Adrenal gland (tissue), 12 donors: Measurements from ENCODE around the gene MAML3. TPM values are rescaled to one million over a fixed set of nuclear protein-coding genes. Genes with fewer than 3 reads are reported as not detected.

Experiments used
- DNase-seq, 7 donors: peaks; one replicate each; pipeline ENCODE4 v3.0.0-alpha.2; 2019 to 2020
- H3K27ac ChIP-seq, 5 donors: fragments of 200-600 bp; sonication (generic) in 4 of 5; 1 replicate in 3 of 5; 2 replicates in 2 of 5; pipeline versions ENCODE4 v1.5.1 to v1.8.0; 2016 to 2020; ENCODE audit warnings: mild to moderate bottlenecking in 1 of 5
- H3K27me3 ChIP-seq: fragments of 200-600 bp; 2 replicates; pipeline ENCODE4 v1.8.0; 2021
- H3K36me3 ChIP-seq, 2 donors: fragments of 200-600 bp; replicated peaks in 1 of 2; 1 replicate in 1 of 2; 2 replicates in 1 of 2; pipeline versions ENCODE4 v1.5.1 to v1.8.0; 2018 to 2022
- H3K4me1 ChIP-seq, 2 donors: fragments of 200-600 bp; replicated peaks in 1 of 2; 1 replicate in 1 of 2; 2 replicates in 1 of 2; pipeline versions ENCODE4 v1.5.1 to v1.8.0; 2018 to 2021
- H3K4me3 ChIP-seq, 4 donors: fragments of 200-600 bp; sonication (generic) in 3 of 4; one replicate each; pipeline ENCODE4 v1.5.1; 2016 to 2018
- H3K9me3 ChIP-seq, 3 donors: fragments of 200-600 bp; sonication (generic) in 1 of 3; replicated peaks in 1 of 3; 1 replicate in 2 of 3; 2 replicates in 1 of 3; pipeline versions ENCODE4 v1.5.1 to v1.8.0; 2016 to 2021
- CTCF ChIP-seq, 6 experiments: fragments of 450-650 bp in 4 of 6; fragments of 200-600 bp in 2 of 6; sonication (generic) in 1 of 6; IDR thresholded peaks; 1 replicate in 5 of 6; 2 replicates in 1 of 6; pipeline versions ENCODE4 v1.5.1 to v1.8.0; 2016 to 2021; ENCODE audit warnings: antibody characterized with exemption in 6 of 6, mild to moderate bottlenecking in 2 of 6, moderate library complexity in 1 of 6
- POLR2A ChIP-seq, 2 donors: fragments of 450-650 bp; IDR thresholded peaks; one replicate each; pipeline ENCODE4 v1.6.1; 2017; ENCODE audit warnings: antibody characterized with exemption in 2 of 2, mild to moderate bottlenecking in 2 of 2, moderate library complexity in 1 of 2
- WGBS, 4 donors: extraction: QIAGEN DNeasy Blood & Tissue Kit in 2 of 4; methylation state at CpG; one replicate each; pipeline versions ENCODE4 v1.1.5 to v1.1.7; 2013 to 2017; 5-methylcytosine and 5-hydroxymethylcytosine counted together
- intact Hi-C, 2 donors: fragments of 100-400 bp; cut with DNase I; formaldehyde crosslinking; loops; one replicate each; pipeline versions ENCODE4 v1.14.1 to v1.15.0; 2022 to 2023
- polyA plus RNA-seq, 3 donors: library from polyadenylated mRNA; stranded (reverse); fragments of 200-250 nt in 2 of 3; fragments of 350-450 nt in 1 of 3; fragmentation: Illumina TruSeq in 1 of 3; extraction: RNeasy Lipid Tissue Mini Kit (QIAGEN cat#74804) in 1 of 3; gene quantifications; one replicate each; pipeline ENCODE4 v1.2.3, GENCODE V29; 2013 to 2014
- total RNA-seq, 9 donors: library from RNA; depleted of rRNA in 4 of 9; stranded (reverse); fragments of >200 nt in 4 of 9; fragments of 120-200 nt in 1 of 9; fragmentation: NEBNext Ultra II Directional in 1 of 9; extraction: Animal tissue kit (Norgen Biotek cat#: 25700) in 1 of 9; gene quantifications; one replicate each; pipeline versions ENCODE4 v1.1.0 to v1.2.4, GENCODE V29; 2013 to 2023
- donor health status: healthy with polysubstance abuse.
- donor health status: Bipolar disorder and iron deficiency.
- donor health status: DM: yes; HTN: yes; CAD: no.
- donor health status: DM: no; HTN: no; CAD: no.
- donor health status: DM: no; HTN: no; CAD: no.
- donor health status: DM: yes; HTN: yes; CAD: no.

Gene MAML3
- total and polyA plus RNA-seq, 12 donors = 2.0 to 15.9 (median 8.4) TPM

- no peaks in the 10 kb centered on the region for H3K9me3 ChIP-seq
- no peak for DNase-seq
- peak overlapping the region in 1 of 5 donors; percentile 16 for H3K27ac ChIP-seq
- TF ChIP-seq CTCF (IDR thresholded peaks at IDR 0.05) (no peak), POLR2A (IDR thresholded peaks at IDR 0.05) (no peak)
- no peaks in the 10 kb centered on the region for H3K36me3 ChIP-seq
- no peaks in the 10 kb centered on the region for H3K27me3 ChIP-seq
- no peak overlapping the region for H3K4me3 ChIP-seq
- intact Hi-C loops = no loop called here
- H3K4me1 ChIP-seq = peaks cover 7 to 21% of the 10 kb centered on the region in 2 donors
Measured at GRCh38 chr4:139907001-139907809, 246.8 kb downstream of the MAML3 start.

- DNase-seq = no peak
- Histone ChIP-seq H3K36me3 (no peaks in the 10 kb centered on the region), H3K27ac (no peak overlapping the region), H3K4me3 (no peak overlapping the region), H3K27me3 (no peaks in the 10 kb centered on the region), H3K4me1 (peaks cover 7 to 27% of the 10 kb centered on the region in 2 donors), H3K9me3 (no peaks in the 10 kb centered on the region)
- intact Hi-C loops = no loop called here
- WGBS, 4 donors = 93 to 100% (median 95%) methylated on average over 1 of the region's 1 CpG
- TF ChIP-seq CTCF (IDR thresholded peaks at IDR 0.05) (no peak), POLR2A (IDR thresholded peaks at IDR 0.05) (no peak)
Measured at GRCh38 chr4:139905489-139905888, 248.5 kb downstream of the MAML3 start.

GRCh38 chr4:139904406-139904805 lies 249.6 kb downstream of the MAML3 start:
- intact Hi-C loops = no loop called here
- H3K9me3 ChIP-seq = no peaks in the 10 kb centered on the region
- WGBS, 4 donors = 95 to 100% (median 96%) methylated on average over 5 of the region's 5 CpGs
- H3K36me3 ChIP-seq = no peaks in the 10 kb centered on the region
- H3K4me3 ChIP-seq = no peak overlapping the region
- peaks cover 7 to 27% of the 10 kb centered on the region in 2 donors for H3K4me1 ChIP-seq
- no peak overlapping the region for H3K27ac ChIP-seq
- no peaks in the 10 kb centered on the region for H3K27me3 ChIP-seq
- no peak for TF ChIP-seq CTCF (IDR thresholded peaks at IDR 0.05)
- TF ChIP-seq POLR2A (IDR thresholded peaks at IDR 0.05) = no peak
- DNase-seq = no peak

GRCh38 chr4:139903845-139904244 lies 250.1 kb downstream of the MAML3 start:
- 81 to 96% (median 93%) methylated on average over 2 of the region's 2 CpGs for WGBS, 4 donors
- peaks cover 7 to 27% of the 10 kb centered on the region in 2 donors for H3K4me1 ChIP-seq
- TF ChIP-seq CTCF (IDR thresholded peaks at IDR 0.05) (no peak), POLR2A (IDR thresholded peaks at IDR 0.05) (no peak)
- H3K27me3 ChIP-seq = no peaks in the 10 kb centered on the region
- DNase-seq = no peak
- H3K36me3 ChIP-seq = no peaks in the 10 kb centered on the region
- no peaks in the 10 kb centered on the region for H3K9me3 ChIP-seq
- H3K27ac ChIP-seq = no peak overlapping the region
- no peak overlapping the region for H3K4me3 ChIP-seq
- intact Hi-C loops = no loop called here
